Loucy (cell line): ENCODE results near the gene FCSK.

Source experiments
- H2AFZ ChIP-seq: fragments of 200-600 bp; sonication (generic); 2 replicates; pipeline ENCODE4 v1.6.0; 2016; ENCODE audit warnings: antibody characterized with exemption, mild to moderate bottlenecking, low read length, moderate library complexity
- H3F3A ChIP-seq: fragments of 200-600 bp; 2 replicates; pipeline ENCODE4 v1.6.0; 2016; ENCODE audit warnings: antibody characterized with exemption, low read depth, mild to moderate bottlenecking
- H3K27me3 ChIP-seq: fragments of 200-600 bp; sonication (generic); 2 replicates; pipeline ENCODE4 v1.6.1; 2014; ENCODE audit warnings: low read length, mild to moderate bottlenecking; ENCODE audit not compliant: insufficient read depth, poor library complexity, severe bottlenecking
- H3K36me3 ChIP-seq: fragments of 200-600 bp; sonication (generic); 2 replicates; pipeline ENCODE4 v1.6.1; 2016; ENCODE audit warnings: low read length; ENCODE audit not compliant: insufficient read depth
- H3K4me1 ChIP-seq: fragments of 200-600 bp; sonication (generic); 2 replicates; pipeline ENCODE4 v1.5.1; 2014; ENCODE audit warnings: low read length, mild to moderate bottlenecking; ENCODE audit not compliant: insufficient read depth, poor library complexity, severe bottlenecking
- H3K4me2 ChIP-seq: fragments of 200-600 bp; sonication (generic); 2 replicates; pipeline ENCODE4 v1.6.0; 2014; ENCODE audit warnings: antibody characterized with exemption, low read length, low read depth, mild to moderate bottlenecking; ENCODE audit not compliant: poor library complexity, severe bottlenecking
- H3K4me3 ChIP-seq: fragments of 200-600 bp; sonication (generic); 2 replicates; pipeline ENCODE4 v1.5.1; 2014; ENCODE audit warnings: low read length, mild to moderate bottlenecking, mixed read lengths; ENCODE audit not compliant: poor library complexity, severe bottlenecking
- H3K79me2 ChIP-seq: fragments of 200-600 bp; sonication (generic); 2 replicates; pipeline ENCODE4 v1.6.1; 2014; ENCODE audit warnings: low read length; ENCODE audit not compliant: insufficient read depth
- H3K9ac ChIP-seq: fragments of 200-600 bp; sonication (generic); 2 replicates; pipeline ENCODE4 v1.6.0; 2014; ENCODE audit warnings: mild to moderate bottlenecking, low read depth, low read length, moderate library complexity; ENCODE audit not compliant: poor library complexity, severe bottlenecking
- H3K9me2 ChIP-seq: fragments of 200-600 bp; sonication (generic); replicated peaks from 2 replicates; pipeline ENCODE4 v1.6.1; 2016; ENCODE audit warnings: low read depth, low read length, mixed read lengths
- H3K9me3 ChIP-seq: fragments of 200-600 bp; sonication (generic); 2 replicates; pipeline ENCODE4 v1.6.1; 2014; ENCODE audit warnings: mild to moderate bottlenecking, antibody characterized with exemption, low read length, low read depth; ENCODE audit not compliant: insufficient read depth
- H4K20me1 ChIP-seq: fragments of 200-600 bp; sonication (generic); 2 replicates; pipeline ENCODE4 v1.6.0; 2014; ENCODE audit warnings: antibody characterized with exemption, low read length, mild to moderate bottlenecking; ENCODE audit not compliant: insufficient read depth, poor library complexity, severe bottlenecking
- CTCF ChIP-seq: fragments of 200-600 bp; sonication (generic); conservative IDR thresholded peaks from 2 replicates; pipeline ENCODE4 v1.5.1; 2014; ENCODE audit warnings: mild to moderate bottlenecking, antibody characterized with exemption, low read length
- EZH2phosphoT487 ChIP-seq: fragments of 200-600 bp; IDR thresholded peaks from 2 replicates; pipeline ENCODE4 v1.6.1; 2018; ENCODE audit warnings: antibody characterized with exemption, mild to moderate bottlenecking, moderate library complexity, borderline replicate concordance

The FCSK gene

GRCh38 chr16:70432723-70433457, 21.5 kb upstream of the FCSK start:
- Histone ChIP-seq H4K20me1 (peaks cover 10% of the 10 kb centered on the region), H3K9me2 (no peaks in the 10 kb centered on the region), H3K36me3 (no peaks in the 10 kb centered on the region), H3K9me3 (no peaks in the 10 kb centered on the region), H3K27me3 (no peaks in the 10 kb centered on the region), H3K79me2 (peaks cover 76% of the 10 kb centered on the region), H3K4me2 (peak overlapping the region; percentile 45), H3K4me3 (peak overlapping the region; percentile 38), H2AFZ (no peak overlapping the region), H3F3A (peaks cover 6% of the 10 kb centered on the region; the same call in 1 of the 2 replicates), H3K9ac (peak overlapping the region; percentile 44), H3K4me1 (peaks cover 69% of the 10 kb centered on the region)
- TF ChIP-seq EZH2phosphoT487 (no peak), CTCF (no peak)

- H3K4me2 ChIP-seq, result peak overlapping the region; percentile 45
These were observed 20.8 kb upstream of the FCSK start for GRCh38 chr16:70433458-70434103.

More at GRCh38 chr16:70433458-70434103, 20.8 kb upstream of the FCSK start:
- H3K27me3 ChIP-seq, result no peaks in the 10 kb centered on the region
- TF ChIP-seq EZH2phosphoT487 (no peak), CTCF (no peak)
- H3K9me2 ChIP-seq, result no peaks in the 10 kb centered on the region
- H3K4me1 ChIP-seq, result peaks cover 65% of the 10 kb centered on the region
- H3F3A ChIP-seq, result peaks cover 6% of the 10 kb centered on the region; the same call in 1 of the 2 replicates
- H3K9ac ChIP-seq, result peak overlapping the region; percentile 44
- H4K20me1 ChIP-seq, result peaks cover 15% of the 10 kb centered on the region
- no peak overlapping the region for H2AFZ ChIP-seq
- H3K9me3 ChIP-seq, result no peaks in the 10 kb centered on the region
- H3K36me3 ChIP-seq, result no peaks in the 10 kb centered on the region
- H3K4me3 ChIP-seq, result peak overlapping the region; percentile 38
- peaks cover 81% of the 10 kb centered on the region for H3K79me2 ChIP-seq
